HepG2 (cell line): ENCODE measurements around the gene VRK3. TPM values are rescaled to one million over a fixed set of nuclear protein-coding genes. Genes with fewer than 3 reads are reported as not detected.

Experiments used
- ARNTL ChIP-seq: sonication (generic); formaldehyde crosslinking; IDR thresholded peaks from 2 replicates; pipeline ENCODE4 v1.4.0; 2020; ENCODE audit warnings: mild to moderate bottlenecking, missing genetic modification reagents
- BRCA1 ChIP-seq: sonication (generic); formaldehyde crosslinking; IDR thresholded peaks from 2 replicates; pipeline ENCODE4 v1.4.0; 2020; ENCODE audit warnings: missing genetic modification reagents
- GPBP1L1 ChIP-seq: sonication (generic); formaldehyde crosslinking; IDR thresholded peaks from 2 replicates; pipeline ENCODE4 v1.5.0; 2020; ENCODE audit warnings: mild to moderate bottlenecking, missing genetic modification reagents
- ISX ChIP-seq: sonication (generic); formaldehyde crosslinking; conservative IDR thresholded peaks from 2 replicates; pipeline ENCODE4 v1.5.0; 2020; ENCODE audit warnings: missing genetic modification reagents
- RBAK ChIP-seq: sonication (generic); formaldehyde crosslinking; IDR thresholded peaks from 2 replicates; pipeline ENCODE4 v1.5.1; 2020; ENCODE audit warnings: mild to moderate bottlenecking, missing genetic modification reagents
- SSRP1 ChIP-seq: IDR thresholded peaks from 2 replicates; pipeline ENCODE4 v1.6.1; 2016; ENCODE audit warnings: control low read depth
- TBP ChIP-seq: sonication (generic); formaldehyde crosslinking; IDR thresholded peaks from 2 replicates; pipeline ENCODE4 v1.5.0; 2020; ENCODE audit warnings: missing genetic modification reagents
- TEF ChIP-seq: sonication (generic); formaldehyde crosslinking; IDR thresholded peaks from 2 replicates; pipeline ENCODE4 v1.5.0; 2020; ENCODE audit warnings: missing genetic modification reagents
- ZFP90 ChIP-seq: sonication (generic); formaldehyde crosslinking; IDR thresholded peaks from 2 replicates; pipeline ENCODE4 v1.8.0; 2022; ENCODE audit warnings: missing genetic modification reagents, mild to moderate bottlenecking, inconsistent platforms, borderline replicate concordance
- ZMYM4 ChIP-seq: sonication (generic); formaldehyde crosslinking; IDR thresholded peaks from 2 replicates; pipeline ENCODE4 v1.8.1; 2023; ENCODE audit warnings: mild to moderate bottlenecking, missing genetic modification reagents
- ZNF12 ChIP-seq: sonication (generic); formaldehyde crosslinking; IDR thresholded peaks from 2 replicates; pipeline ENCODE4 v1.5.0; 2020; ENCODE audit warnings: missing genetic modification reagents
- ZNF331 ChIP-seq: sonication (generic); formaldehyde crosslinking; IDR thresholded peaks from 2 replicates; pipeline ENCODE4 v1.4.0; 2020; ENCODE audit warnings: missing genetic modification reagents
- ZNF501 ChIP-seq: sonication (generic); formaldehyde crosslinking; IDR thresholded peaks from 2 replicates; pipeline ENCODE4 v1.5.1; 2020; ENCODE audit warnings: mild to moderate bottlenecking, moderate library complexity, missing genetic modification reagents
- ZNF513 ChIP-seq: sonication (generic); formaldehyde crosslinking; conservative IDR thresholded peaks from 2 replicates; pipeline ENCODE4 v1.5.0; 2020; ENCODE audit warnings: missing genetic modification reagents
- ZNF558 ChIP-seq: sonication (generic); formaldehyde crosslinking; IDR thresholded peaks from 2 replicates; pipeline ENCODE4 v1.9.0; 2022; ENCODE audit warnings: mild to moderate bottlenecking, missing genetic modification reagents, borderline replicate concordance
- ZNF562 ChIP-seq: sonication (generic); formaldehyde crosslinking; IDR thresholded peaks from 2 replicates; pipeline ENCODE4 v1.8.0; 2022; ENCODE audit warnings: missing genetic modification reagents, borderline replicate concordance
- ZNF687 ChIP-seq: sonication (generic); formaldehyde crosslinking; IDR thresholded peaks from 2 replicates; pipeline ENCODE4 v1.5.1; 2020; ENCODE audit warnings: mild to moderate bottlenecking, missing genetic modification reagents, moderate library complexity
- ZNF7 ChIP-seq: IDR thresholded peaks from 2 replicates; pipeline ENCODE4 v1.6.1; 2016; ENCODE audit warnings: missing biosample characterization, missing genetic modification reagents
- ZSCAN20 ChIP-seq: sonication (generic); formaldehyde crosslinking; IDR thresholded peaks from 2 replicates; pipeline ENCODE4 v1.4.0; 2020; ENCODE audit warnings: missing genetic modification reagents, mild to moderate bottlenecking, borderline replicate concordance
- polyA plus RNA-seq, 8 experiments: library from polyadenylated mRNA; depleted of rRNA in 3 of 8; stranded (reverse) in 7 of 8; unstranded in 1 of 8; fragments of >200 nt; fragmentation: Illumina TruSeq in 4 of 8; extraction: Trizol in 4 of 8; gene quantifications; 2 replicates each; pipeline versions ENCODE4 v1.2.1 to v1.2.3, GENCODE V29; 2011 to 2016; ENCODE audit warnings: low read depth in 4 of 8, missing spikeins in 1 of 8, mixed read lengths in 1 of 8; ENCODE audit not compliant: insufficient read depth in 1 of 8
- total RNA-seq, 5 experiments: library from RNA; depleted of rRNA; stranded (reverse); fragments of >200 nt; fragmentation: Illumina TruSeq; extraction: Trizol; gene quantifications; 2 replicates each; pipeline ENCODE4 v1.2.3, GENCODE V29; 2016; ENCODE audit warnings: low read depth in 1 of 5
- TF ChIP-seq, protein P1 (sequence below): sonication (generic); formaldehyde crosslinking; IDR thresholded peaks from 2 replicates; pipeline ENCODE4 v1.4.0; 2020; ENCODE audit warnings: missing genetic modification reagents

The VRK3 gene
- total and polyA plus RNA-seq, 2 of the 13 experiments (the other 11 are each of a cell fraction or from before 2014, with no cell fraction given), result 23.8 to 28.3 TPM

DNA sequence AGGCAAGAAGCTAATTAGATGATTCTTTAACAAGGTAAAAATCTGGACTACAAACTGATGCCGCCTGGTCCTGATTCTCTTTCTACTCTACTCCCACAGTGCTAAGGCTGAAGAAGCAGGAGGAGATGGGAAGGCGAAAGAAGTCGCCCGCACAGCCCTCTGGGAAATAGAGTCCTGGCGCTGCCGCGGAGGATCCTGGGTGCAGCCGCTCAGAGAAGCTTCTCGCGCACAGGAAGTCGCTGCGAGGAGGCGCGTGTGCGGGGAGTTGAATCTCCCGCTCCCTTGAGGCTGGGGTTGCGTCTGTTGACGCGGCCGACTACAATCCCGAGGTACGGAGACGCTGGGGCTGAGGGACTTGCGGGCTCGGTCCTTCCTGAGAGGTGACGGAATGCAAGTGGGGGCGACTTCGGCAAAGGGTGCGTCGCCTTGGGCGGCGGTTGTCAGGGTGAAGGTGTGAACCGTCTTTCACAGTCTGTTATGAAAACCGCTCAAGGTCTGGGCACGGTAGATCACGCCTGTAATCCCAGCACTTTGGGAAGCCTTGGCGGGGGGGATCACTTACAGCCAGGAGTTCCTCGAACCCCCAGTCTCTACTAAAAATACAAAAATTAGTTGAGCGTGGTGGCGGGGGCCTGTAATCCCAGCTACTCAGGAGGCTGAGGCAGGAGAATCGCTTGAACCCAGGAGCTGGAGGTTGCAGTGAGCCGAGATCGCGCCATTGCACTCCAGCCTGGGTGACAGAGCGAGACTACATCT lies 800 bp upstream of the VRK3 start, which contains the start of gene ZNF473 (continued):
- no peak for TF ChIP-seq GPBP1L1 (CRISPR knock-in tag)
- TF ChIP-seq SSRP1 (CRISPR knock-in tag), result no peak
- TF ChIP-seq ARNTL (CRISPR knock-in tag), result peak; percentile 71; the same call in 1 of the 2 replicates
- TF ChIP-seq ISX (CRISPR knock-in tag), result peak; percentile 89; the same call in 1 of the 2 replicates
- peak; percentile 86 for TF ChIP-seq ZNF12 (CRISPR knock-in tag)
- TF ChIP-seq ZNF331, result peak; percentile 91
- peak; percentile 100 for TF ChIP-seq ZNF687 (CRISPR knock-in tag)
- no peak for TF ChIP-seq ZNF513 (CRISPR knock-in tag)
- peak; percentile 92; the same call in 1 of the 2 replicates for TF ChIP-seq ZNF562 (CRISPR knock-in tag)
- peak; percentile 61 for TF ChIP-seq ZNF501 (CRISPR knock-in tag)
- peak; percentile 98 for TF ChIP-seq ZFP90 (CRISPR knock-in tag)
- TF ChIP-seq ZNF7 (CRISPR knock-in tag), result no peak
- peak; percentile 96; the same call in 1 of the 2 replicates for TF ChIP-seq ZNF558 (CRISPR knock-in tag)
- TF ChIP-seq RBAK, result no peak
- TF ChIP-seq TEF, result peak; percentile 84
- TF ChIP-seq ZMYM4, result peak; percentile 90
- TF ChIP-seq ZSCAN20 (CRISPR knock-in tag), result no peak
- peak; percentile 88 for TF ChIP-seq BRCA1 (CRISPR knock-in tag)
- TF ChIP-seq, protein P1, sequence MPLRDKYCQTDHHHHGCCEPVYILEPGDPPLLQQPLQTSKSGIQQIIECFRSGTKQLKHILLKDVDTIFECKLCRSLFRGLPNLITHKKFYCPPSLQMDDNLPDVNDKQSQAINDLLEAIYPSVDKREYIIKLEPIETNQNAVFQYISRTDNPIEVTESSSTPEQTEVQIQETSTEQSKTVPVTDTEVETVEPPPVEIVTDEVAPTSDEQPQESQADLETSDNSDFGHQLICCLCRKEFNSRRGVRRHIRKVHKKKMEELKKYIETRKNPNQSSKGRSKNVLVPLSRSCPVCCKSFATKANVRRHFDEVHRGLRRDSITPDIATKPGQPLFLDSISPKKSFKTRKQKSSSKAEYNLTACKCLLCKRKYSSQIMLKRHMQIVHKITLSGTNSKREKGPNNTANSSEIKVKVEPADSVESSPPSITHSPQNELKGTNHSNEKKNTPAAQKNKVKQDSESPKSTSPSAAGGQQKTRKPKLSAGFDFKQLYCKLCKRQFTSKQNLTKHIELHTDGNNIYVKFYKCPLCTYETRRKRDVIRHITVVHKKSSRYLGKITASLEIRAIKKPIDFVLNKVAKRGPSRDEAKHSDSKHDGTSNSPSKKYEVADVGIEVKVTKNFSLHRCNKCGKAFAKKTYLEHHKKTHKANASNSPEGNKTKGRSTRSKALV (CRISPR knock-in tag), result peak; percentile 51; the same call in 1 of the 2 replicates
- peak; percentile 43; the same call in 1 of the 2 replicates for TF ChIP-seq TBP (CRISPR knock-in tag)
